ENCODE results near the gene GALNT5. TPM values are rescaled to one million over a fixed set of nuclear protein-coding genes. Genes with fewer than 3 reads are reported as not detected.

Gene GALNT5
- total and polyA plus RNA-seq, 2 experiments from 2014 or later = 1.8 to 2.0 TPM

- Histone ChIP-seq H3K9me3 (ENCODE audit: low read depth) (no peaks in the 10 kb centered on the region), H3K27me3 (no peaks in the 10 kb centered on the region), H3K4me1 (ENCODE audit: low read depth) (no peaks in the 10 kb centered on the region), H3K36me3 (no peaks in the 10 kb centered on the region), H3K27ac (no peak overlapping the region), H3K4me3 (no peak overlapping the region)
- no peak for DNase-seq (ENCODE audit: low read depth in 1 of 2, low spot score in 1 of 2)
- TF ChIP-seq, protein P1, sequence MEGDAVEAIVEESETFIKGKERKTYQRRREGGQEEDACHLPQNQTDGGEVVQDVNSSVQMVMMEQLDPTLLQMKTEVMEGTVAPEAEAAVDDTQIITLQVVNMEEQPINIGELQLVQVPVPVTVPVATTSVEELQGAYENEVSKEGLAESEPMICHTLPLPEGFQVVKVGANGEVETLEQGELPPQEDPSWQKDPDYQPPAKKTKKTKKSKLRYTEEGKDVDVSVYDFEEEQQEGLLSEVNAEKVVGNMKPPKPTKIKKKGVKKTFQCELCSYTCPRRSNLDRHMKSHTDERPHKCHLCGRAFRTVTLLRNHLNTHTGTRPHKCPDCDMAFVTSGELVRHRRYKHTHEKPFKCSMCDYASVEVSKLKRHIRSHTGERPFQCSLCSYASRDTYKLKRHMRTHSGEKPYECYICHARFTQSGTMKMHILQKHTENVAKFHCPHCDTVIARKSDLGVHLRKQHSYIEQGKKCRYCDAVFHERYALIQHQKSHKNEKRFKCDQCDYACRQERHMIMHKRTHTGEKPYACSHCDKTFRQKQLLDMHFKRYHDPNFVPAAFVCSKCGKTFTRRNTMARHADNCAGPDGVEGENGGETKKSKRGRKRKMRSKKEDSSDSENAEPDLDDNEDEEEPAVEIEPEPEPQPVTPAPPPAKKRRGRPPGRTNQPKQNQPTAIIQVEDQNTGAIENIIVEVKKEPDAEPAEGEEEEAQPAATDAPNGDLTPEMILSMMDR (IDR thresholded peaks at IDR 0.05; ENCODE audit: low read depth, low read length) = no peak
These were observed 5.0 kb upstream of the GALNT5 start for GRCh38 chr2:157252529-157252928.

DNA sequence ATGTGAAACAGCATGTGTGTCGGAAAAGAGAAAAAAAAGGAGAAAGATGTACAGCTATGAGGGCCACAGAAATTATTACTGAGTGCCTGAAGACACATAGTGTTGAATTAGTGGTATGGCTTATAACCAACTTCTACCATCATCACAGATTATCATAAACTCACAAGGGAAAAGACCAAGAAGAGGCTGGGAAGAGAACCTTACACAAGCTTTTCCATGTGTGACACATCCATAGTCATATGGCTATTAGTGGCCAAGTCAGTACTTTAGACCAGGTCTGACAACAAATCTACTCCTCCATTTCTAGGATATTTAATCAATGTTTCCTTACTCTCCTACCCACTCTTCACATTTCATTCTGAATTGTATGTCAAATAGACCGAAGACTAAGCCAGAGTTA, 3.5 kb upstream of the GALNT5 start:
- no peak for DNase-seq (ENCODE audit: low read depth in 1 of 2, low spot score in 1 of 2)
- H3K27ac ChIP-seq = no peak overlapping the region
- no peaks in the 10 kb centered on the region for H3K4me1 ChIP-seq (ENCODE audit: low read depth)
- H3K4me3 ChIP-seq = no peak overlapping the region
- no peaks in the 10 kb centered on the region for H3K36me3 ChIP-seq
- TF ChIP-seq, protein P1 (IDR thresholded peaks at IDR 0.05; ENCODE audit: low read depth, low read length) = no peak
- no peaks in the 10 kb centered on the region for H3K27me3 ChIP-seq
- no peaks in the 10 kb centered on the region for H3K9me3 ChIP-seq (ENCODE audit: low read depth)

- Histone ChIP-seq H3K9me3 (ENCODE audit: low read depth) (no peaks in the 10 kb centered on the region), H3K4me1 (ENCODE audit: low read depth) (no peaks in the 10 kb centered on the region), H3K36me3 (no peaks in the 10 kb centered on the region), H3K4me3 (no peak overlapping the region), H3K27ac (no peak overlapping the region), H3K27me3 (no peaks in the 10 kb centered on the region)
- TF ChIP-seq, protein P1 (IDR thresholded peaks at IDR 0.05; ENCODE audit: low read depth, low read length) = no peak
- DNase-seq (ENCODE audit: low read depth in 1 of 2, low spot score in 1 of 2) = no peak
These were observed 1.8 kb upstream of the GALNT5 start for GRCh38 chr2:157255746-157256145.

- H3K9me3 ChIP-seq (ENCODE audit: low read depth) = no peaks in the 10 kb centered on the region
- H3K4me1 ChIP-seq (ENCODE audit: low read depth) = peaks cover 6% of the 10 kb centered on the region
- H3K27ac ChIP-seq = no peak overlapping the region
- TF ChIP-seq, protein P1 (IDR thresholded peaks at IDR 0.05; ENCODE audit: low read depth, low read length) = no peak
- no peak overlapping the region for H3K4me3 ChIP-seq
- no peak for DNase-seq (ENCODE audit: low read depth in 1 of 2, low spot score in 1 of 2)
- H3K27me3 ChIP-seq = no peaks in the 10 kb centered on the region
- no peaks in the 10 kb centered on the region for H3K36me3 ChIP-seq
These were observed 879 bp upstream of the GALNT5 start for GRCh38 chr2:157256626-157257025.

GRCh38 chr2:157258520-157259326, 1.2 kb downstream of the GALNT5 start:
- DNase-seq (ENCODE audit: low read depth in 1 of 2, low spot score in 1 of 2) = no peak
- no peaks in the 10 kb centered on the region for H3K36me3 ChIP-seq
- no peaks in the 10 kb centered on the region for H3K27me3 ChIP-seq
- H3K27ac ChIP-seq = no peak overlapping the region
- no peaks in the 10 kb centered on the region for H3K9me3 ChIP-seq (ENCODE audit: low read depth)
- no peak overlapping the region for H3K4me3 ChIP-seq
- H3K4me1 ChIP-seq (ENCODE audit: low read depth) = peaks cover 8% of the 10 kb centered on the region
- TF ChIP-seq, protein P1 (IDR thresholded peaks at IDR 0.05; ENCODE audit: low read depth, low read length) = no peak
